ENCODE measurements around the gene HMGCLL1.

- TF ChIP-seq POLR2A (IDR thresholded peaks at IDR 0.05) (no peak), POLR2AphosphoS5 (IDR thresholded peaks at IDR 0.05) (no peak)
Observed at GRCh38 chr6:55621993-55622392, 43.0 kb upstream of the HMGCLL1 start.

Data from gastroesophageal sphincter (tissue), 2 donors.